HFF-Myc (cell line): Measurements from ENCODE around the gene TBC1D22A.

Experiments used
- DNase-seq: peaks from one replicate; pipeline ENCODE4 v3.0.0-alpha.2; 2011; ENCODE audit warnings: low read depth; ENCODE audit errors: extremely low read depth
- H3K4me3 ChIP-seq: replicated peaks from 2 replicates; pipeline ENCODE4 v1.5.1; 2011; ENCODE audit warnings: low read depth, mild to moderate bottlenecking, control low read depth, low read length
- TF ChIP-seq, protein P1 (sequence below): IDR thresholded peaks from 2 replicates; pipeline ENCODE4 v1.5.1; 2012; ENCODE audit warnings: mild to moderate bottlenecking, low read depth, low read length, control low read depth; ENCODE audit errors: missing control alignments

TBC1D22A gene

DNA sequence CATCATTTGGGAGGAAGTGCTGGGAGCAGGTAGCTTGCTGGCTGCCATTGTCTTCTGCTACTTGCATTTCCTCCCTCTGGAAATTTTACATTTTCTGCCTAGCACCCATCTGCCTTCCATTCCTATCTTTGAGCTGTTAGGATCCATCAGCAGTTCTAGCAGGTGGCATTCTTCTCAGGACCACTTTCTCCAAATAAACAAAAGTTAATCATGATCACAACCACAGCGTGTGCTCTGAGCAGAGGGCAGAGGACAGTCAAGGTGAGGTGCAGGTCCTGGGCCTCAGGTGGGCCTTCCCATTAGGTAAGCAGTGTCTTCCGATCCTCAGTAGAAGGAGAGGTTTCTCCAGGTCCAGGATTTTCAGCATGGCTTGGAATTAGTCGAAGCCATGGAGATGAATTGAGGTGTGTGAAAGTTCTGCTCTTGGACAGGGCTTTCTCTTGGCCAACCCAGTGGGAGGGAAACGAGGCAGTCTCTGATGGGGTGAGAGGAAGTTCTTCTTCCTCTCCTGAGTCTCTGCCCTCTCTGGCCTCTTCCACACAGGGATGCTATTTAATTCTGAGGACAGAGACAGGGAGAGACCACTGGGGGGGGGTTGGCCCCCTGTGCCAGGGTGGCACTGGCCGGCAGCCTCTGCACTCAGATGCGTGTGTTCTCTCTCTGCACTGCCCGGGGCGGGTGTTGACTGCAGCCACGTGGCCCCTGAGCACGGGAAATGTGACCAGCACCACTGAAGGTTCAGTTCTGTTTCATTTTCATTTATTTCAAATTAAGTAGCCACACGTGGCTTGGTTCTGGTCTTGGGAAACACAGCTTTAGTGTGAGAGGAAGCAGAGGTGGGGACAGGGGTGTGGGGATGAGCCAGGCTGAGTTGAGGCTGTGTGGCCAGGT, 170.8 kb downstream of the TBC1D22A start:
- no peak for DNase-seq
- TF ChIP-seq, protein P1, sequence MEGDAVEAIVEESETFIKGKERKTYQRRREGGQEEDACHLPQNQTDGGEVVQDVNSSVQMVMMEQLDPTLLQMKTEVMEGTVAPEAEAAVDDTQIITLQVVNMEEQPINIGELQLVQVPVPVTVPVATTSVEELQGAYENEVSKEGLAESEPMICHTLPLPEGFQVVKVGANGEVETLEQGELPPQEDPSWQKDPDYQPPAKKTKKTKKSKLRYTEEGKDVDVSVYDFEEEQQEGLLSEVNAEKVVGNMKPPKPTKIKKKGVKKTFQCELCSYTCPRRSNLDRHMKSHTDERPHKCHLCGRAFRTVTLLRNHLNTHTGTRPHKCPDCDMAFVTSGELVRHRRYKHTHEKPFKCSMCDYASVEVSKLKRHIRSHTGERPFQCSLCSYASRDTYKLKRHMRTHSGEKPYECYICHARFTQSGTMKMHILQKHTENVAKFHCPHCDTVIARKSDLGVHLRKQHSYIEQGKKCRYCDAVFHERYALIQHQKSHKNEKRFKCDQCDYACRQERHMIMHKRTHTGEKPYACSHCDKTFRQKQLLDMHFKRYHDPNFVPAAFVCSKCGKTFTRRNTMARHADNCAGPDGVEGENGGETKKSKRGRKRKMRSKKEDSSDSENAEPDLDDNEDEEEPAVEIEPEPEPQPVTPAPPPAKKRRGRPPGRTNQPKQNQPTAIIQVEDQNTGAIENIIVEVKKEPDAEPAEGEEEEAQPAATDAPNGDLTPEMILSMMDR = no peak
- H3K4me3 ChIP-seq = no peak overlapping the region

DNA sequence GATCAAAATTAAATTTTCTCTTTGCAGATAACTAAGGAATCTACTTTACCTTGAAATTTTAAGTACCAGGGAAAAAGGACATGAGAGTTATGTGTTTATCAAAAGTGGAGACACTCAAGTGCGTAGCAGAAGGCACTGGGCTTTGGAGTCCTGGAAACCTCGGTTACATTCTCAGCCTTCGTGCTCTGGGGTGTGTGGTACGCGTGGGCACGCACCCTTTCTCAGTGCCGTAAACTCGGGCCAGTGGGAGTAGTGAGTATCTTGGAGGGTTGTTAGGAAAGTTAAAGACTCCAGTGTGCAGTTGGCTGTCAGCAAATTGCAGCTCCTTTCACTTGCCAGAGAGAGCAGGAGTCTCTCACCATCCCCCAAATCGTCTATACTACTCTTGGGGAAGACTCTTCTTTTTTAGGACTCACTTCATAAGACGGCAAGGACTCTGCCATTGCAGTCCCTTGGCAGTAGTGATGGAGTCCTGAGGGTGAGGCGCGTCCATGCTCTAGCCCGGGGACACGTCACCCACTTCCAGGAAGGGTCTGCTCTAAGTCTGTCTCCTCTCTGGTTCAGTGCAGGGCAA, 171.8 kb downstream of the TBC1D22A start:
- DNase-seq = no peak
- TF ChIP-seq, protein P1 = no peak
- H3K4me3 ChIP-seq = no peak overlapping the region

DNA sequence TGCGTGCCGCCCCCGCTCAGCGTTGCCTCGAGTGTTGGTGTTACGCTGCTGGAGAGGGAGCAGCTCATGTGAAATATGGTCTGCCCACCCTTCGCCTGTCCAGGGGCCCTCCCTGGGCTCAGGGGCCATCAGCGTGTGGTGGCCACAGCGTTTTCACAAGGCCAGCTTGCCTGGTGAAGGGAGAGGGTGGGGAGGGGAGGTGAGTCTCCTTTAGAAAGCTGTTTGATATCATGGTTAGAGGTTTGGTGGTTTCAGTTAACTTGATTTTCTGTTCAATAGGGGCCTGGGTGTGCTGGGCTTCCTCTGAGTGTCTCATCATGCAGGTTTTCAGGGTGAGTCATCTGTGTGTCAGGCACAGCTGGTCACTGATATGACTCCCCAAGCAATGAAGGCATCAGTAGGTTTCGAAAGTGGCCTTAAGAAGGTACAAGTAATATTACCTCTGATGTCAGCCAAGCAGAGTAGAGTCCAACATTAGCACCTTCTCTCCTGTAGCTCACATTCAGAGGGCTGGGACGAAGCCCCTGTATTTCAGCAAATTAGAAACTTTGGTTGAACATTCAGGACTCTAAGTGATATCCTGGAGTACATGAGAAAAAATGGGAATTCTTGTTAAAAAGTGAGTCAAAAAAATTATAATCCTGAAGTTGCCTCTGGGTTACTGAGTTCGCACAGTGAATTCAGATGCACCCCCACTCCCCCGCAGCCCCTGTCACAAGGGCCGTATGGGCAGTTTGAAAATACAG, 172.5 kb downstream of the TBC1D22A start:
- DNase-seq = peak; percentile 29

GRCh38 chr22:46935506-46936377, 173.3 kb downstream of the TBC1D22A start:
- no peak overlapping the region for H3K4me3 ChIP-seq
- DNase-seq = no peak
- TF ChIP-seq, protein P1 = no peak

More for the DNA sequence above, 172.5 kb downstream of the TBC1D22A start:
- H3K4me3 ChIP-seq = no peak overlapping the region
- TF ChIP-seq, protein P1 = no peak

DNA sequence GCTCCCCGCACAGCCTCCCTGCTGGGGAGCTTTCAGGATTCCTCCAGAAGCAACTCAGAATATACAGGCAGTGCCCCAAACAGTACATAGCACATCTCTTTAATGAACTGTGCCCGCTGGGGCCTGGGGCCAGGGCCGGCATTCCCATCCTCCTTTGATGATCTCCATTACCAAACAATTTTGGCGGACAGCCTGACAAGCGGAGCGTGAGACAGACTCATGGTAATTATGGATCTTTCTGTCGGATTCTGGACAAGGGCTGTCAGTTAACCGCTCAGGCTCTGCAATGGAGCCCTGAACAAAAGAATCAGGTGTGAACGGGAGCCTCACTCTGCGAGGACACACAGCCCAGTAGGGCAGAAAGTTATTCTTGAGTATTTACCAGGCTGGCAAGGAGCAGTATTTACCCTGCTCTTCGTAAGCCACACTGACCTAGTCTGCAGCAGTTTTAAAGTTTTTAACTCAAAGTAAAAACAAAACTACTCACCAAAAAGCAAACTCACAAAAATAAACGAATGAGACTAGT, 174.0 kb downstream of the TBC1D22A start:
- TF ChIP-seq, protein P1 = no peak
- no peak for DNase-seq
- H3K4me3 ChIP-seq = no peak overlapping the region

- H3K4me3 ChIP-seq = no peak overlapping the region
- DNase-seq = no peak
- TF ChIP-seq, protein P1 = no peak
Observed at GRCh38 chr22:46937185-46937584, 174.7 kb downstream of the TBC1D22A start.
